ENCODE data around the gene SIM2.

Gene SIM2

GRCh38 chr21:36798491-36798890, 99.6 kb downstream of the SIM2 start:
- no peak for TF ChIP-seq CTCF (IDR thresholded peaks at IDR 0.05; ENCODE audit: low read length, missing control alignments)
- DNase-seq (ENCODE audit: low read depth): no peak
- H3K4me3 ChIP-seq (replicated peaks; ENCODE audit: low read depth, low read length): no peak overlapping the region
